Naive thymus-derived CD8-positive, alpha-beta T cell (primary cell): ENCODE data around the gene TTC32. TPM values are rescaled to one million over a fixed set of nuclear protein-coding genes. Genes with fewer than 3 reads are reported as not detected.
"Not testable (repeated sequence)": the region's sequence is repeated elsewhere in the genome, so short reads cannot be mapped to it uniquely, and the experiment has no call there.

Experiments used
- ATAC-seq, 2 donors: fragments of 150-1000 bp; cut with Tn5 transposase in 1 of 2; sonication (Bioruptor Pico), chemical (Tn5 transposase) in 1 of 2; 1 replicate in 1 of 2; 2 replicates in 1 of 2; pipeline ENCODE4 v1.10.0; 2021; ENCODE audit warnings: mild to moderate bottlenecking in 2 of 2, moderate library complexity in 2 of 2
- POLR2A ChIA-PET: fragments of 350-600 bp; sonication (Branson Sonifier 250); formaldehyde crosslinking; loops from one replicate; lab custom pipeline; 2021; ENCODE audit warnings: antibody characterized with exemption; lab: Charles Lee
- DNase-seq, 10 donors: peaks; one replicate each; pipeline versions ENCODE4 v3.0.0 to v3.0.0-alpha.2; 2020 to 2022
- H3K27ac Mint-ChIP-seq, 10 donors: one replicate each; pipeline ENCODE4 v1.8.0; 2020 to 2022; ENCODE audit warnings: mild to moderate bottlenecking in 10 of 10, mixed read lengths in 10 of 10, moderate library complexity in 4 of 10, inconsistent platforms in 1 of 10
- H3K27me3 Mint-ChIP-seq, 5 donors: one replicate each; pipeline ENCODE4 v1.8.0; 2021 to 2022; ENCODE audit warnings: mixed read lengths in 5 of 5
- H3K36me3 Mint-ChIP-seq, 3 donors: one replicate each; pipeline ENCODE4 v1.8.0; 2020 to 2022; ENCODE audit warnings: mixed read lengths in 3 of 3, mild to moderate bottlenecking in 2 of 3, inconsistent platforms in 1 of 3
- H3K4me1 Mint-ChIP-seq, 4 donors: one replicate each; pipeline ENCODE4 v1.8.0; 2021 to 2022; ENCODE audit warnings: mixed read lengths in 4 of 4
- H3K4me3 Mint-ChIP-seq, 10 donors: one replicate each; pipeline ENCODE4 v1.8.0; 2020 to 2022; ENCODE audit warnings: mild to moderate bottlenecking in 10 of 10, mixed read lengths in 10 of 10, moderate library complexity in 6 of 10, inconsistent platforms in 1 of 10
- H3K9me3 Mint-ChIP-seq, 9 donors: one replicate each; pipeline ENCODE4 v1.8.0; 2020 to 2022; ENCODE audit warnings: mixed read lengths in 9 of 9, mild to moderate bottlenecking in 3 of 9, inconsistent platforms in 1 of 9, moderate library complexity in 1 of 9
- polyA plus RNA-seq, 3 donors: library from polyadenylated mRNA; unstranded; fragments of 300-500 nt; fragmentation: Illumina TruSeq; gene quantifications; one replicate each; pipeline ENCODE4 v1.2.3, GENCODE V29; 2021
- total RNA-seq, 8 experiments: library from RNA in 2 of 8; stranded (reverse) in 2 of 8; gene quantifications; one replicate each; pipeline ENCODE4 v1.2.3 and lab custom pipeline; 2021 to 2026

TTC32 gene
- total and polyA plus RNA-seq, 5 experiments from 2014 or later = 21.9 to 66.5 (median 37.0) TPM

- not testable (repeated sequence) for H3K27me3 Mint-ChIP-seq
- H3K36me3 Mint-ChIP-seq = peaks cover 25 to 79% (median 40%) of the 10 kb centered on the region in 3 donors
Measured at GRCh38 chr2:19924526-19924925, 22.7 kb upstream of the TTC32 start.

GRCh38 chr2:19922188-19922587 lies 20.4 kb upstream of the TTC32 start:
- H3K9me3 Mint-ChIP-seq = peaks cover 11 to 20% (median 14%) of the 10 kb centered on the region in 9 donors
- H3K27me3 Mint-ChIP-seq, ATAC-seq, H3K27ac Mint-ChIP-seq, DNase-seq, POLR2A ChIA-PET, H3K4me3 Mint-ChIP-seq, H3K4me1 Mint-ChIP-seq: not testable (repeated sequence)
- peaks cover 23 to 65% (median 39%) of the 10 kb centered on the region in 3 donors for H3K36me3 Mint-ChIP-seq

More at GRCh38 chr2:19924526-19924925, 22.7 kb upstream of the TTC32 start:
- H3K4me3 Mint-ChIP-seq, H3K27ac Mint-ChIP-seq, ATAC-seq, H3K4me1 Mint-ChIP-seq, POLR2A ChIA-PET, DNase-seq: not testable (repeated sequence)
- peaks cover 14 to 42% (median 18%) of the 10 kb centered on the region in 9 donors for H3K9me3 Mint-ChIP-seq

- POLR2A ChIA-PET = no interaction called here
- H3K4me3 Mint-ChIP-seq = no peak overlapping the region
- no peaks in the 10 kb centered on the region for H3K27me3 Mint-ChIP-seq
- DNase-seq (no peak), ATAC-seq (no peak)
- H3K4me1 Mint-ChIP-seq = peaks cover 0 to 4% (median 0%) of the 10 kb centered on the region in 4 donors
- H3K36me3 Mint-ChIP-seq = peaks cover 9 to 37% (median 32%) of the 10 kb centered on the region in 3 donors
- H3K27ac Mint-ChIP-seq = no peak overlapping the region
- peaks cover 0 to 8% (median 0%) of the 10 kb centered on the region in 9 donors for H3K9me3 Mint-ChIP-seq
Measured at GRCh38 chr2:19916385-19916950, 14.7 kb upstream of the TTC32 start.

- POLR2A ChIA-PET = no interaction called here
- Mint-ChIP-seq H3K27ac (no peak overlapping the region), H3K27me3 (no peaks in the 10 kb centered on the region), H3K9me3 (peaks cover 0 to 3% (median 0%) of the 10 kb centered on the region in 9 donors), H3K4me3 (no peak overlapping the region), H3K36me3 (peaks cover 7 to 30% (median 26%) of the 10 kb centered on the region in 3 donors), H3K4me1 (peaks cover 0 to 1% (median 0%) of the 10 kb centered on the region in 4 donors)
- DNase-seq = no peak
- no peak for ATAC-seq
Measured at GRCh38 chr2:19914266-19914975, 12.6 kb upstream of the TTC32 start.

GRCh38 chr2:19911808-19912509 lies 10.2 kb upstream of the TTC32 start:
- no peaks in the 10 kb centered on the region for H3K4me1 Mint-ChIP-seq
- H3K36me3 Mint-ChIP-seq = peaks cover 5 to 18% (median 18%) of the 10 kb centered on the region in 3 donors
- DNase-seq = no peak

GRCh38 chr2:19902216-19902740 lies 495 bp upstream of the TTC32 start:
- H3K36me3 Mint-ChIP-seq = peaks cover 0 to 8% (median 2%) of the 10 kb centered on the region in 3 donors
- POLR2A ChIA-PET = interaction anchor here (0.7 to 1.2 kb wide), 2 partner anchors 1116 to 1342 kb away, joined by 3 to 6 read pairs; partner anchors contain the start of gene RDH14
- peaks cover 0 to 8% (median 0%) of the 10 kb centered on the region in 5 donors for H3K27me3 Mint-ChIP-seq
- H3K4me3 Mint-ChIP-seq = peak overlapping the region; percentile 93 to 99 (median 96)
- peaks cover 0 to 1% (median 0%) of the 10 kb centered on the region in 9 donors for H3K9me3 Mint-ChIP-seq
- DNase-seq = no peak
- H3K27ac Mint-ChIP-seq = peak overlapping the region; percentile 94 to 100 (median 99)
- H3K4me1 Mint-ChIP-seq = peaks cover 17 to 39% (median 29%) of the 10 kb centered on the region in 4 donors
- ATAC-seq = peak; percentile 3 to 7

More at GRCh38 chr2:19911808-19912509, 10.2 kb upstream of the TTC32 start:
- POLR2A ChIA-PET = interaction anchor here (1.6 kb wide), 1 partner anchor 11 kb away, joined by 4 read pairs; the partner anchor contains the start of gene TTC32
- H3K27me3 Mint-ChIP-seq = no peaks in the 10 kb centered on the region
- H3K9me3 Mint-ChIP-seq = no peaks in the 10 kb centered on the region
- no peak overlapping the region for H3K4me3 Mint-ChIP-seq
- ATAC-seq = no peak
- no peak overlapping the region for H3K27ac Mint-ChIP-seq

GRCh38 chr2:19900931-19901441 lies 797 bp downstream of the TTC32 start:
- POLR2A ChIA-PET = interaction anchor here (0.8 to 3.5 kb wide), 18 partner anchors 10 to 1354 kb away, joined by 3 to 32 read pairs (median 4); partner anchors contain the start of genes RDH14, RHOB and WDR35
- Mint-ChIP-seq H3K9me3 (peaks cover 0 to 1% (median 0%) of the 10 kb centered on the region in 9 donors), H3K4me3 (peak overlapping the region; percentile 93 to 99 (median 96)), H3K36me3 (peaks cover 0 to 14% (median 2%) of the 10 kb centered on the region in 3 donors), H3K27ac (peak overlapping the region; percentile 94 to 100 (median 99)), H3K4me1 (peaks cover 17 to 48% (median 32%) of the 10 kb centered on the region in 4 donors), H3K27me3 (peaks cover 0 to 6% (median 0%) of the 10 kb centered on the region in 5 donors)
- ATAC-seq = peak; percentile 8 to 13
- no peak for DNase-seq

GRCh38 chr2:19899985-19900930 lies 1.5 kb downstream of the TTC32 start:
- peaks cover 17 to 56% (median 38%) of the 10 kb centered on the region in 4 donors for H3K4me1 Mint-ChIP-seq

GRCh38 chr2:19898592-19899329 lies 3.0 kb downstream of the TTC32 start:
- ATAC-seq (no peak), DNase-seq (no peak)
- POLR2A ChIA-PET = interaction anchor here (1.2 to 3.5 kb wide), 3 partner anchors 29 to 551 kb away, joined by 3 to 32 read pairs (median 7); partner anchors contain the start of gene LAPTM4A
- H3K27me3 Mint-ChIP-seq = peaks cover 0 to 3% (median 0%) of the 10 kb centered on the region in 5 donors
- H3K27ac Mint-ChIP-seq = peak overlapping the region; percentile 19 to 89 (median 80)
- peaks cover 20 to 71% (median 45%) of the 10 kb centered on the region in 4 donors for H3K4me1 Mint-ChIP-seq
- H3K9me3 Mint-ChIP-seq = peaks cover 0 to 1% (median 0%) of the 10 kb centered on the region in 9 donors
- peak overlapping the region in 8 of 10 donors; percentile 22 to 72 (median 56) for H3K4me3 Mint-ChIP-seq
- H3K36me3 Mint-ChIP-seq = peaks cover 0 to 25% (median 0%) of the 10 kb centered on the region in 3 donors

More at GRCh38 chr2:19899985-19900930, 1.5 kb downstream of the TTC32 start:
- DNase-seq (peak in 8 of 10 donors; percentile 10 to 57 (median 32)), ATAC-seq (peak; percentile 19 to 30)
- H3K4me3 Mint-ChIP-seq = peak overlapping the region; percentile 93 to 99 (median 96)
- H3K27ac Mint-ChIP-seq = peak overlapping the region; percentile 94 to 100 (median 99)
- peaks cover 0 to 1% (median 0%) of the 10 kb centered on the region in 9 donors for H3K9me3 Mint-ChIP-seq
- POLR2A ChIA-PET = interaction anchor here (0.8 to 3.5 kb wide), 10 partner anchors 9 to 1340 kb away, joined by 3 to 32 read pairs (median 4); partner anchors contain the start of genes LAPTM4A, RDH14 and RHOB
- H3K27me3 Mint-ChIP-seq = peaks cover 0 to 6% (median 0%) of the 10 kb centered on the region in 5 donors
- peaks cover 0 to 19% (median 2%) of the 10 kb centered on the region in 3 donors for H3K36me3 Mint-ChIP-seq

- ATAC-seq (no peak), DNase-seq (no peak)
- POLR2A ChIA-PET = interaction anchor here (0.9 to 1.4 kb wide), 2 partner anchors 14 to 25 kb away, joined by 3 to 5 read pairs; no protein-coding TSS in a partner anchor
- Mint-ChIP-seq H3K9me3 (no peaks in the 10 kb centered on the region), H3K4me1 (peaks cover 25 to 76% (median 49%) of the 10 kb centered on the region in 4 donors), H3K27ac (peak overlapping the region; percentile 25 to 89 (median 78)), H3K27me3 (peaks cover 0 to 3% (median 0%) of the 10 kb centered on the region in 5 donors), H3K4me3 (peak overlapping the region in 9 of 10 donors; percentile 4 to 64 (median 54)), H3K36me3 (peaks cover 0 to 27% (median 0%) of the 10 kb centered on the region in 3 donors)
Measured at GRCh38 chr2:19897623-19898245, 4.0 kb downstream of the TTC32 start.
